ENCODE measurements around the gene RNF149.
"Not testable (repeated sequence)": the region's sequence is repeated elsewhere in the genome, so short reads cannot be mapped to it uniquely, and the experiment has no call there.

The RNF149 gene

GRCh38 chr2:101255501-101255900 lies 53.0 kb downstream of the RNF149 start:
- DNase-seq (ENCODE audit: low read depth), result no peak

DNA sequence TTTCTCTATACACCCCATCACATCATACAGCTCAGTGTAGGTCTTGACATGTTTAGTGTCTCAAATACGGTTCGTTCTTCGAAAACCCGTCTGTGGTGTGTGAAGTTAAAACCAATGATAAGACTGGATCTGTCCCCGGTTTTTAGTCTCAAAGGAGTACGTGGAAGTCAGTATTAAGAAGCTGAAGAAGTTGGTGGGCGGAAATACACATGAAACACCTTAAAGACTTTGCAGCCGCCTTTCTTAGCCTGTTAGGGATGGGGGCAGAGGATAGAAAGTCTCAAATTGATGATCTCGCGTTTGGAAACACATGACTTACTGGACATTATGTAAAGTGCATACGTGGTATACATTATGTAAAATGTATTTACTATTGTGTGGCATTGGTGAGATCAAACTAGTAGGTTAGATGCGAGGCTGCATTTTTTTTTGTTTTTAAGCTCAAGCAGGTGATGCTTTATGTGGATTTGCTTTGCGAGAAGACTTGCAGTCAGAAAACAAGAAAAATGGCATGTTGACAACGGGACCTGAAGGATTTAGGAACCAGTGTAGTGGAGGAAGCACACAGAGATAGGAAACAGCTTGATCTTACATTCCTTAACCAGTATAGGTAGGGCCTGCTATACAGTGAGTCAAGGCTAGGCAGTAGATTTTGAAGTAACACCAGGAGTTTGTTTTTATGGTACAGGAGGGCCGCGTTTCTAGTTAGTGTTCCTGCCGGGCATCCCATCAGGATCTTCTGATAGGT lies 54.6 kb downstream of the RNF149 start:
- no peak for DNase-seq (ENCODE audit: low read depth)

- DNase-seq (ENCODE audit: low read depth), result peak; percentile 65
Measured at GRCh38 chr2:101253013-101253702, 55.3 kb downstream of the RNF149 start.

DNA sequence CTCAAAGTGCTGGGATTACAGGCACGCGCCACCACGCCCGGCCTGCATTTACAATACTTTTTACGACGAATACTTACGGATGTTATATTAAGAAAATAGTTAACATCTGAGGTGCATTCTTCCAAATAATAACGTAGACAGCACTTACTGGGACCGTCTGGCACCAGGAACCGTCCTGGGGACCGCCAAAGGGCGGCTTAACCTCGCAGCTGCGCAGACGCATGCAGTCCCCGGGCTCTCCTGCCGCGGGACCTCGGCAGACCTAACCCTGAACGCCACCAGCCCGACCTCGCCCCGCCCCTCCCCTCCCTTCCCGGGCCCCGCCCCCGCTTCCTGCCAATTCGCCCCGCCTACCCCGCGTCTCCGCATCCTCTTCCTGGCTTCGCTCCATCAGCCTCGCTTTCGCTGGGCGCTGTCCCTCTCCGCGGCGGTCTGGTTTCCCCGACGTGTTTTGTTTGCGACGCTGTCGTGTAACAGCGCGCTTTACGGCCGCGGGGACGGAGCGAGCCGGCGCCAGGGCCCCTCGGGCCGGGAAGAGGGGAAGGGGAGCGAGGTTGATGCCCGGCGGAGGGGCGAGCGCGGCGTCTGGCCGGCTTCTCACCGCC lies 56.0 kb downstream of the RNF149 start, which contains the start of gene CNOT11:
CNOT11 (plus strand) TSS at position 479 of the 605 bp plus-strand sequence; CDS start at position 558, 79 bp downstream.
- peak; percentile 98 for DNase-seq (ENCODE audit: low read depth)

DNA sequence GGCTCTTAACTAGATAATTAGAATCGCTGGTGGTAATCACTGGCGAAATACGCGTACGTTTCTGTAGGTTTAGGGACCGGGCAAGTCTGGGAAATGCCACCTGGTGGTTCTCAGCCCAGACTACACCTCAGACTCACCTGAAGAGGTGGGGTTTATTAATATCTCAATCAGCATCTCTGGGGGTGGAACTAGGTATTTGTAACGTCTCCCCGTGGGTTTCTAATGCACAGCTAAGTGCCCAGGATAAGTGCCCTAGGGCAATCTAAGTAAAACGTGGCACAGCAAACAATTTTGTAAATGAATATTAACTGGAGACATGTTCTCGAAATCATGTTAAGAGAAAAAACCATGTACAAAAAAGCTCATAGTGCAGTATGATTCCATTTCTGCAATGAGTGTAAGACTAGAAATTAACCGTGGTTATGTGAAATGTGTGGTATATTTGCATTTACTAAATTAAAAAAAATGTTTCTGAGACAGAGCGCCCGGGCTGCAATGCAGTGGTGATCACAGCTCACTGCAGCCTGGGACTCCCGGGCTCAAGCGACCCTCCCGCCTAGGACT lies 56.6 kb downstream of the RNF149 start:
- DNase-seq (ENCODE audit: low read depth), result no peak

- not testable (repeated sequence) for DNase-seq (ENCODE audit: low read depth)
Measured at GRCh38 chr2:101251246-101251781, 57.2 kb downstream of the RNF149 start.

GRCh38 chr2:101249826-101250225 lies 58.7 kb downstream of the RNF149 start:
- no peak for DNase-seq (ENCODE audit: low read depth)

GRCh38 chr2:101248756-101249155 lies 59.7 kb downstream of the RNF149 start:
- DNase-seq (ENCODE audit: low read depth), result not testable (repeated sequence)

DNA sequence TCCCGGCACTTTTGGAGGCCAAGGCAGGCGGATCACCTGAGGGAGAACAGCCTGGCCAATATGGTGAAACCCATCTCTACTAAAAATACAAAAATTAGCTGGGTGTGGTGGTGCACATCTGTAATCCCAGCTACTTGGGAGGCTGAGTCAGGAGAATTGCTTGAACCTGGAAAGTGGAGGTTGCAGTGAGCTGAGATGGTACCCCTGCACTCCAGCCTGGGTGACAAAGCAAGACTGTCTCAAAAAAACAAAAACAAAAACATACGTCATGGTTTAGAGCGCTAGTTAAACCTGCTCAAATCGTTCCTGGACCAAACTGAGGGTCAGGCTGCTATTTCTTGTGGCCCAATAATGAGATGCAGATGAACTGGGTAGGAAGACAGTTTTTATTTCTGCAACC lies 63.0 kb downstream of the RNF149 start:
- DNase-seq (ENCODE audit: low read depth), result not testable (repeated sequence)

GRCh38 chr2:101244899-101245298 lies 63.6 kb downstream of the RNF149 start:
- DNase-seq (ENCODE audit: low read depth), result not testable (repeated sequence)

DNA sequence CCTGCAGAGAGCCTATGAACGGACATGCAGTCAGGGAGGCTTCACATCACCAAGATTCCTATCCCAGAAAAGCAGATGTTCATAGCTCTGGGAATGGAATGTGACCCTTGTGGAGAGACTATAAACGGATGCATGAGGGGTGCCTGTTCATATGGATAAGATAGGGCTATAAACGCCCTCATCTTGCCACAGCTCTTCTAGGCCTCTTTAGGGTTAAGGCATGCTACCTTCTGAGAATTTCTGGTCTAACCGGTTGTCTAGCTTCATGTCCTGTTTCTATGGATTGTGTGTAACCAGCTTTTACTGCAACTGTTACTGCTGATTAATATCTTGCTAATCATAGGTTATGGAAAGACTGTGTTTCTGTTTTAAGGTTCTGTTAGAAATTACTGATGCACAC lies 64.1 kb downstream of the RNF149 start:
- DNase-seq (ENCODE audit: low read depth), result not testable (repeated sequence)

- DNase-seq (ENCODE audit: low read depth), result no peak
Measured at GRCh38 chr2:101241158-101241557, 67.3 kb downstream of the RNF149 start.

DNA sequence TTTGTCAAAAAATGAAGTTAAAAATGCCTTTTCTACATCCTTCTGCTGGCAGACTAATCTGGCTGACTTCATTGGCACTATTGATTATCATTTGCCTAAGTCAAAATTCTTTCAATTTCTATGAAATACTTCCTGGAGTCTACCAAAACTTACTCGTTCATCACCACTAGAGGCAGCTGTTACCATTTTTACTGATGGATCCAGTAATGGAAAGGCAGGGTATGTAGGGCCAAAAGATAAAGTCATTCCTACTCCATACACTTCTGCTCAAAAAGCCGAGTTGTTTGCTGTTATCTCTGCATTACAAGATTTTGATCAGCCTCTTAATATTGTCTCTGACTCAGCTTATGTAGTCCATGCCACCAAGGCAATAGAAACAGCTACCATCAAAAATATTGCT lies 67.8 kb downstream of the RNF149 start:
- DNase-seq (ENCODE audit: low read depth), result not testable (repeated sequence)

- not testable (repeated sequence) for DNase-seq (ENCODE audit: low read depth)
Measured at GRCh38 chr2:101239760-101240118, 68.8 kb downstream of the RNF149 start.

DNA sequence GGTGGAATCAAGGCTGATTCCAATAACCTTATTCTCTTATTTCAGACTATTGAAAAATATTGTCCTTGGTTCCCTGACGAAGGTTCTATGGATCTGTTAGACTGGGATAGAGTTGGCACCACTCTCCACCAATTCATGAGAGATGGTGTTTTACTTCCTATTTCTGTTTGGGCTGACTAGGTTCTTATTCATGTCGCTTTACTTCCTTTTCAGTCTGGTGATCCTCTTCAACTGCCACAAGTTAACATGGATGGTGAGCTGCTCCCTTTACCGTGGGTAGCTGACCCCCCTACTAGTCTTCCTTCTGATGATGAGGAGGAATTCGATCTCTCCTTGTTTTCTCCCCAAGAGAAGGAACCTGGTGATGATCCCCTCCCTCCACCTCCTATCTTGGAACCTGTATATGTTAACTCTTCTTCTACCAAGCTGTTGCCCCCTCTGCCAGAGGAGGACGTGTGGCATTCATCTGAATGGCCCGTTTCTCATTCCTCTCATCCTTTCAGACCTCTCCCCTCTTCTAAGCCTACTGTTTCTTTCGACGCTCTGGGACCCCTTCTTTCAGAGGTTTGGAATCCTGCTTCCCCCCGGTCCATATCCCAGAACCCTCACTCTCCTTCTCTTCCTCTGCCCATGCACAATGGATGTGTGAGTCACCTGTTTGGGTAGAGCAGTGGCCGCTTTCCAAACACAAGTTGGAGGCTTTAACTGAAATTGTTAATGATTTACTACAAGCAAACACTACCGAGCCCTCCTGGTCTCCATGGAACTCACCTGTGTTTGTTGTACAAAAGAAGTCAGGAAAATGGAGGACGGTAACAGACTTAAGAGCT lies 69.4 kb downstream of the RNF149 start:
- no peak for DNase-seq (ENCODE audit: low read depth)

DNA sequence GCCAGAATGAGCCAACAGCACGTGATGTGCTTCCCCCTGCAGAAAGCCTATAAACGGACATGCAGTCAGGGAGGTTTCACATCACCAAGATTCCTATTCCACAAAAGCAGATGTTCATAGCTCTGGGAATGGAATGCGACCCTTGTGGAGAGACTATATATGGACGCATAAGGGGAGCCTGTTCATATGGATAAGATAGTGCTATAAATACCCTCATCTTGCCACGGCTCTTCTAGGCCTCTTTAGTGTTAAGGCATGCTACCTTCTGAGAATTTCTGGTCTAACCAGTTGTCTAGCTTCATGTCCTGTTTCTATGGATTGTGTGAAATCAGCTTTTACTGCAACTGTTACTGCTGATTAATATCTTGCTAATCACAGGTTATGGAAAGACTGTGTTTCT lies 70.6 kb downstream of the RNF149 start:
- not testable (repeated sequence) for DNase-seq (ENCODE audit: low read depth)

DNA sequence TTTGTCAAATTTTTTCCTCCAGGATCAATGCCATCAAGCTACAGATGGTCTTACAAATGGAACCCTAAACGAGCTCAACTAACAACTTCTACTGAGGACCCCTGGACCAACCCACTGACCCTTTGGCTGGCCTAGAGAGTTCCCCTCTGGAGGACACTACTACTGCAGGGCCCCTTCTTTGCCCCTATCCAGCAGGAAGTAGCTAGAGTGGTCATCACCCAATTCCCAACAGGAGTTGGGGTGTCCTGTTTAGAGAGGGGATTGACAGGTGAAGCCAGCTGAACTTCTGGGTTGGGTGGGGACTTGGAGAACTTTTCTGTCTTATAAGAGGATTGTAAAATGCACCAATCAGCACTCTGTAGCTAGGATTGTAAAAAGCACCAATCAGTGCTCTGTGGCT lies 72.5 kb downstream of the RNF149 start:
- DNase-seq (ENCODE audit: low read depth), result not testable (repeated sequence)

DNA sequence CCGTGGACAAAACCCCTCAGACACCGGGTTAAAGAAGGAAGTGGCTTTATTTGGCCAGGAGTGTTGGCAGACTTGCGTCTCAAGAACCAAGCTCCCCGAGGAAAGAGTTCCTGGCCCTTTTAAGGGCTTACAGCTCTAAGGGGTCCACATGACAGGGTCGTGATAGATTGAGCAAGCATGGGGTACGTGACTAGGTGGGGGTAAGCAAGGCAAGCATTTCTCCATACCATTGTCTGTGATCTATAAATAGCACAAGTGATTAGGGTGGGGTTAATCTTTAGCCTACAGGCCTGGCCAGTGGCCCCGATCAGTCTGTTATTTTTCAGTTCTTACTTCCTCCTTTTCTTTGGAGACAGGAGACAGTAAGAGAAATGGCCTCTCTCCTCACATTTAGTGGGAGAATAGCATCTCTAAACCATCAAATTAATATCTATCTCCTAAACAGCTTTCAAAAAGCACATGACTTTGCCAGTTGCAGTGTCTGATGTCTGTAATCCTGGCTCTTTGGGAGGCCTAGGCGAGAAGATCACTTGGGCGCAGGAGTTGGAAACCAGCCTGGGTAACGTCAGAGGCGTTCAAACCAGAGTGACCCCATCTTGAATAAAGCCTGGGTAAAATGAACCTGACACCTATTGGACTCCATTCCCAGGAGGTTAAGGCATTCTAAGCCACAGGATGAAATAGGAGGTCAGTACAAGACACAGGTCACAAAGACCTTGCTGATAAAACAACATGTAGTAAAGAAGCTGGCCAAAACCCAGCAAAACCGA lies 74.1 kb downstream of the RNF149 start:
- no peak for DNase-seq (ENCODE audit: low read depth)

DNA sequence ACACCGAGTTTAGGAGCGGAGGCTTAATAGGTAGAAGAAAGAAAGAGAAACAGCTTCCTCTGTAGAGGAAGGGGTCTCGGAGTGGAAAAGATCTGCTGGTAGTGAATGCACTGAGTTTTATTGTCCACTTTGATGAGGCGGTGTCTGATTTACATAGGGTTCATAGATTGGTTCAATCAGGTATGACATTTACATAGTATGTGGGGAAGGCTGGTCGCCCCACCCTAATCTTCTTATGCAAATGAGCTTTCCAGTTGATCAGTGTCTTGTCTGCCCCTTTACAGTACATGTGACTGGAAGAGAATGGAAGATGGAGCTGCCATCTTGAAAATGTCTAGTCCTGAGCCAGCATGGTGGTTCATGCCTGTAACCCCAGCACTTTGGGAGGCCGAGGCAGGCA lies 75.7 kb downstream of the RNF149 start:
- no peak for DNase-seq (ENCODE audit: low read depth)

GRCh38 chr2:101231937-101232730 lies 76.4 kb downstream of the RNF149 start:
- DNase-seq (ENCODE audit: low read depth), result no peak
